Gastrocnemius medialis (tissue), 4 donors: ENCODE results near the gene SCN4B. TPM values are rescaled to one million over a fixed set of nuclear protein-coding genes. Genes with fewer than 3 reads are reported as not detected.

Experiments
- ATAC-seq, 2 donors: fragments of 150-250 bp; one replicate each; pipeline ENCODE4 v1.9.1; 2016
- DNase-seq, 2 donors: peaks; one replicate each; pipeline ENCODE4 v3.0.0-alpha.2; 2019
- H3K27ac ChIP-seq, 4 donors: fragments of 200-600 bp; sonication (generic); 1 replicate in 1 of 4; 2 replicates in 3 of 4; pipeline ENCODE4 v1.5.1; 2016 to 2018; ENCODE audit warnings: mild to moderate bottlenecking in 2 of 4, moderate library complexity in 1 of 4
- H3K27me3 ChIP-seq, 3 donors: fragments of 200-600 bp; sonication (generic) in 2 of 3; 1 replicate in 1 of 3; 2 replicates in 2 of 3; pipeline versions ENCODE4 v1.5.1 to v1.6.0; 2016 to 2019; ENCODE audit warnings: mild to moderate bottlenecking in 1 of 3, moderate library complexity in 1 of 3
- H3K36me3 ChIP-seq, 2 donors: fragments of 200-600 bp; sonication (generic) in 1 of 2; one replicate each; pipeline ENCODE4 v1.5.1; 2017 to 2018
- H3K4me1 ChIP-seq, 2 donors: fragments of 200-600 bp; sonication (generic) in 1 of 2; one replicate each; pipeline ENCODE4 v1.5.1; 2016 to 2017; ENCODE audit warnings: mild to moderate bottlenecking in 2 of 2
- H3K4me3 ChIP-seq, 4 donors: fragments of 200-600 bp; sonication (generic) in 3 of 4; 1 replicate in 1 of 4; 2 replicates in 3 of 4; pipeline ENCODE4 v1.5.1; 2016 to 2019; ENCODE audit warnings: mild to moderate bottlenecking in 2 of 4
- H3K9me3 ChIP-seq, 3 donors: fragments of 200-600 bp; sonication (generic) in 2 of 3; 1 replicate in 1 of 3; 2 replicates in 2 of 3; pipeline ENCODE4 v1.5.1; 2016 to 2019
- CTCF ChIP-seq, 5 experiments: fragments of 450-650 bp in 3 of 5; fragments of 200-600 bp in 2 of 5; sonication (generic) in 2 of 5; IDR thresholded peaks in 4 of 5; conservative IDR thresholded peaks in 1 of 5; 1 replicate in 4 of 5; 2 replicates in 1 of 5; pipeline ENCODE4 v1.5.1; 2016 to 2019; ENCODE audit warnings: antibody characterized with exemption in 5 of 5, mild to moderate bottlenecking in 3 of 5, moderate library complexity in 3 of 5
- POLR2A ChIP-seq, 2 donors: fragments of 450-650 bp; IDR thresholded peaks; one replicate each; pipeline ENCODE4 v1.6.1; 2017; ENCODE audit warnings: antibody characterized with exemption in 2 of 2, mild to moderate bottlenecking in 2 of 2, moderate library complexity in 2 of 2
- in situ Hi-C, 4 donors: fragments of 200-750 bp; cut with MboI; loops; one replicate each; pipeline versions ENCODE4 v1.15.0 to v1.8.0; 2017; ENCODE audit warnings: low sequenced_read_pairs in 4 of 4
- intact Hi-C: fragments of 100-400 bp; cut with DNase I; formaldehyde crosslinking; loops from one replicate; pipeline ENCODE4 v1.15.1; 2023; ENCODE audit warnings: low total_unique reads
- total RNA-seq, 4 donors: library from RNA; depleted of rRNA; stranded (reverse); fragments of >200 nt; gene quantifications; one replicate each; pipeline versions ENCODE4 v1.1.0 to v1.2.3, GENCODE V29; 2016

The SCN4B gene
- total RNA-seq, 4 donors from 2014 or later: 3.5 to 16.3 (median 6.5) TPM

GRCh38 chr11:118132385-118133151 lies 20.1 kb downstream of the SCN4B start:
- Histone ChIP-seq H3K27me3 (no peaks in the 10 kb centered on the region), H3K4me3 (no peak overlapping the region), H3K9me3 (no peaks in the 10 kb centered on the region), H3K36me3 (no peaks in the 10 kb centered on the region), H3K27ac (no peak overlapping the region), H3K4me1 (no peaks in the 10 kb centered on the region)
- DNase-seq: no peak
- intact Hi-C loops: no loop called here
- ATAC-seq: no peak
- in situ Hi-C loops: no loop called here
- TF ChIP-seq CTCF (IDR thresholded peaks at IDR 0.05 in 4 of 5, conservative IDR thresholded peaks at IDR 0.05 in 1 of 5) (no peak), POLR2A (IDR thresholded peaks at IDR 0.05) (no peak)

- no peak for DNase-seq
- H3K4me1 ChIP-seq: no peaks in the 10 kb centered on the region
- ATAC-seq: no peak
- H3K4me3 ChIP-seq: no peak overlapping the region
- in situ Hi-C loops: no loop called here
- no peak for TF ChIP-seq POLR2A (IDR thresholded peaks at IDR 0.05)
- H3K27ac ChIP-seq: no peak overlapping the region
- intact Hi-C loops: no loop called here
- no peaks in the 10 kb centered on the region for H3K27me3 ChIP-seq
- H3K9me3 ChIP-seq: no peaks in the 10 kb centered on the region
- H3K36me3 ChIP-seq: no peaks in the 10 kb centered on the region
Observed at GRCh38 chr11:118129471-118130172, 23.0 kb downstream of the SCN4B start.

GRCh38 chr11:118128721-118129470 lies 23.7 kb downstream of the SCN4B start:
- TF ChIP-seq CTCF (IDR thresholded peaks at IDR 0.05 in 4 of 5, conservative IDR thresholded peaks at IDR 0.05 in 1 of 5) (no peak), POLR2A (IDR thresholded peaks at IDR 0.05) (no peak)
- DNase-seq: no peak
- no peaks in the 10 kb centered on the region for H3K36me3 ChIP-seq
- H3K9me3 ChIP-seq: no peaks in the 10 kb centered on the region
- H3K4me1 ChIP-seq: no peaks in the 10 kb centered on the region
- in situ Hi-C loops: no loop called here
- H3K27me3 ChIP-seq: no peaks in the 10 kb centered on the region
- H3K4me3 ChIP-seq: no peak overlapping the region
- ATAC-seq: no peak
- intact Hi-C loops: no loop called here
- H3K27ac ChIP-seq: no peak overlapping the region

GRCh38 chr11:118128310-118128709 lies 24.3 kb downstream of the SCN4B start:
- no peak overlapping the region for H3K4me3 ChIP-seq
- no peak for TF ChIP-seq CTCF (IDR thresholded peaks at IDR 0.05 in 4 of 5, conservative IDR thresholded peaks at IDR 0.05 in 1 of 5)
- no peak for TF ChIP-seq POLR2A (IDR thresholded peaks at IDR 0.05)
- intact Hi-C loops: no loop called here

More at GRCh38 chr11:118128310-118128709, 24.3 kb downstream of the SCN4B start:
- in situ Hi-C loops: no loop called here
- H3K9me3 ChIP-seq: no peaks in the 10 kb centered on the region
- no peak overlapping the region for H3K27ac ChIP-seq
- H3K36me3 ChIP-seq: no peaks in the 10 kb centered on the region
- ATAC-seq: no peak
- H3K4me1 ChIP-seq: no peaks in the 10 kb centered on the region
- no peak for DNase-seq
- no peaks in the 10 kb centered on the region for H3K27me3 ChIP-seq
